SK-N-SH treated with all-trans-retinoic acid at 6 μM for 48 hours (cell line): ENCODE data around the gene PYDC2.

ENCODE experiments used
- ATAC-seq: fragments of 200-7000 bp; cut with Tn5 transposase; 3 replicates; pipeline ENCODE4 v1.9.1; 2020; ENCODE audit warnings: mild to moderate bottlenecking, moderate library complexity
- ARNTL ChIP-seq: fragments of 450-650 bp; formaldehyde crosslinking; IDR thresholded peaks from 2 replicates; pipeline ENCODE4 v1.5.0; 2020; ENCODE audit warnings: low read depth, mild to moderate bottlenecking, moderate library complexity, borderline replicate concordance
- BACH2 ChIP-seq: fragments of 250-450 bp; sonication (Bioruptor Pico); IDR thresholded peaks from 2 replicates; pipeline ENCODE4 v1.9.0; 2021; ENCODE audit warnings: mild to moderate bottlenecking, borderline replicate concordance
- CREB5 ChIP-seq: fragments of 250-450 bp; sonication (Bioruptor Pico); IDR thresholded peaks from 2 replicates; pipeline ENCODE4 v1.5.1; 2020; ENCODE audit warnings: low read depth, mild to moderate bottlenecking, moderate library complexity
- CSDC2 ChIP-seq: fragments of 250-450 bp; sonication (Bioruptor Pico); IDR thresholded peaks from 2 replicates; pipeline ENCODE4 v1.5.0; 2020; ENCODE audit warnings: mild to moderate bottlenecking, moderate library complexity
- CSRNP3 ChIP-seq: fragments of 250-450 bp; sonication (Bioruptor Pico); IDR thresholded peaks from 2 replicates; pipeline ENCODE4 v1.5.1; 2021; ENCODE audit warnings: mild to moderate bottlenecking, moderate library complexity
- ESRRG ChIP-seq: fragments of 250-450 bp; sonication (Bioruptor Pico); IDR thresholded peaks from 2 replicates; pipeline ENCODE4 v1.6.1; 2021; ENCODE audit warnings: mild to moderate bottlenecking
- GLIS3 ChIP-seq: fragments of 250-450 bp; sonication (Bioruptor Pico); IDR thresholded peaks from 2 replicates; pipeline ENCODE4 v1.5.0; 2020; ENCODE audit warnings: mild to moderate bottlenecking, moderate library complexity
- ISL1 ChIP-seq: fragments of 250-450 bp; sonication (Bioruptor Pico); IDR thresholded peaks from 2 replicates; pipeline ENCODE4 v2.1.2; 2022; ENCODE audit warnings: mild to moderate bottlenecking, moderate library complexity
- OSR1 ChIP-seq: fragments of 250-450 bp; sonication (Bioruptor Pico); IDR thresholded peaks from 2 replicates; pipeline ENCODE4 v1.8.0; 2022; ENCODE audit warnings: moderate library complexity, mild to moderate bottlenecking, inconsistent platforms
- PATZ1 ChIP-seq: fragments of 250-450 bp; sonication (Bioruptor Pico); IDR thresholded peaks from 2 replicates; pipeline ENCODE4 v1.8.0; 2020; ENCODE audit warnings: mild to moderate bottlenecking, moderate library complexity, borderline replicate concordance
- PPARA ChIP-seq: fragments of 250-450 bp; sonication (Bioruptor Pico); IDR thresholded peaks from 2 replicates; pipeline ENCODE4 v1.5.0; 2020; ENCODE audit warnings: mild to moderate bottlenecking, borderline replicate concordance
- RARB ChIP-seq: fragments of 250-450 bp; sonication (Bioruptor Pico); IDR thresholded peaks from 2 replicates; pipeline ENCODE4 v1.8.0; 2021; ENCODE audit warnings: mild to moderate bottlenecking, moderate library complexity
- SNAI2 ChIP-seq: fragments of 250-450 bp; sonication (Bioruptor Pico); IDR thresholded peaks from 2 replicates; pipeline ENCODE4 v1.5.0; 2020; ENCODE audit warnings: mild to moderate bottlenecking, moderate library complexity
- TCF4 ChIP-seq: fragments of 250-450 bp; sonication (Bioruptor Pico); IDR thresholded peaks from 2 replicates; pipeline ENCODE4 v1.8.0; 2021; ENCODE audit warnings: mild to moderate bottlenecking, moderate library complexity, borderline replicate concordance
- TOX ChIP-seq: fragments of 250-450 bp; sonication (Bioruptor Pico); IDR thresholded peaks from 2 replicates; pipeline ENCODE4 v1.8.0; 2021; ENCODE audit warnings: mild to moderate bottlenecking, moderate library complexity, borderline replicate concordance
- TSHZ2 ChIP-seq: fragments of 250-450 bp; sonication (Bioruptor Pico); IDR thresholded peaks from 2 replicates; pipeline ENCODE4 v1.5.0; 2020; ENCODE audit warnings: mild to moderate bottlenecking, moderate library complexity
- ZC3H10 ChIP-seq: fragments of 250-450 bp; sonication (Bioruptor Pico); IDR thresholded peaks from 2 replicates; pipeline ENCODE4 v1.5.1; 2021; ENCODE audit warnings: mild to moderate bottlenecking, moderate library complexity
- ZFP30 ChIP-seq: fragments of 450-650 bp; formaldehyde crosslinking; IDR thresholded peaks from 2 replicates; pipeline ENCODE4 v1.5.0; 2022; ENCODE audit warnings: mild to moderate bottlenecking, moderate library complexity
- ZNF565 ChIP-seq: fragments of 450-650 bp; formaldehyde crosslinking; conservative IDR thresholded peaks from 2 replicates; pipeline ENCODE4 v1.5.0; 2020; ENCODE audit warnings: low read depth, mild to moderate bottlenecking, moderate library complexity
- ZNF70 ChIP-seq: fragments of 450-650 bp; formaldehyde crosslinking; IDR thresholded peaks from 2 replicates; pipeline ENCODE4 v1.5.0; 2020; ENCODE audit warnings: mild to moderate bottlenecking, moderate library complexity

Gene PYDC2

GRCh38 chr3:191414286-191414685 is 46.7 kb upstream of the PYDC2 start:
- TF ChIP-seq ISL1 = no peak
- TF ChIP-seq PPARA (CRISPR knock-in tag) = no peak
- TF ChIP-seq OSR1 (CRISPR knock-in tag) = no peak
- no peak for TF ChIP-seq ESRRG (CRISPR knock-in tag)
- TF ChIP-seq ZFP30 = no peak
- no peak for TF ChIP-seq CSRNP3 (CRISPR knock-in tag)
- ATAC-seq = no peak

- TF ChIP-seq CSRNP3 (CRISPR knock-in tag) (no peak), ZNF70 (CRISPR knock-in tag) (no peak), OSR1 (CRISPR knock-in tag) (no peak), TSHZ2 (no peak), SNAI2 (no peak), TCF4 (CRISPR knock-in tag) (no peak), GLIS3 (CRISPR knock-in tag) (no peak), CSDC2 (no peak), ZFP30 (no peak), ZC3H10 (CRISPR knock-in tag) (no peak), TOX (CRISPR knock-in tag) (no peak), ISL1 (no peak), RARB (CRISPR knock-in tag) (no peak)
- ATAC-seq = no peak
Measured at GRCh38 chr3:191414732-191415131, 46.2 kb upstream of the PYDC2 start.

GRCh38 chr3:191415566-191415965 is 45.4 kb upstream of the PYDC2 start:
- TF ChIP-seq ZNF70 (CRISPR knock-in tag) = no peak
- no peak for TF ChIP-seq ESRRG (CRISPR knock-in tag)
- TF ChIP-seq TSHZ2 = no peak
- no peak for TF ChIP-seq CSDC2
- no peak for TF ChIP-seq ZFP30
- no peak for TF ChIP-seq ARNTL (CRISPR knock-in tag)
- TF ChIP-seq BACH2 (CRISPR knock-in tag) = no peak
- ATAC-seq = no peak

GRCh38 chr3:191417457-191417729 is 43.6 kb upstream of the PYDC2 start:
- ATAC-seq = no peak
- TF ChIP-seq RARB (CRISPR knock-in tag) (no peak), CSDC2 (no peak), ZNF70 (CRISPR knock-in tag) (no peak), ZNF565 (CRISPR knock-in tag) (no peak), SNAI2 (no peak), ISL1 (no peak), TSHZ2 (no peak), BACH2 (CRISPR knock-in tag) (no peak), PATZ1 (CRISPR knock-in tag) (no peak), ESRRG (CRISPR knock-in tag) (no peak), GLIS3 (CRISPR knock-in tag) (no peak), ZC3H10 (CRISPR knock-in tag) (no peak), CREB5 (CRISPR knock-in tag) (no peak), PPARA (CRISPR knock-in tag) (no peak)
